GM19239 (cell line): ENCODE results near the gene ZNF804A.

Source experiments
- DNase-seq: peaks from one replicate; pipeline ENCODE4 v3.0.0; 2011; ENCODE audit warnings: low spot score; ENCODE audit not compliant: insufficient read length
- FAIRE-seq: peaks from 2 replicates; lab custom pipeline; 2011; peaks lifted over from hg19 to GRCh38; lab: Jason Lieb, UNC

The ZNF804A gene

GRCh38 chr2:184602734-184603133 is 4.4 kb downstream of the ZNF804A start:
- DNase-seq (no peak), FAIRE-seq (no peak)

DNA sequence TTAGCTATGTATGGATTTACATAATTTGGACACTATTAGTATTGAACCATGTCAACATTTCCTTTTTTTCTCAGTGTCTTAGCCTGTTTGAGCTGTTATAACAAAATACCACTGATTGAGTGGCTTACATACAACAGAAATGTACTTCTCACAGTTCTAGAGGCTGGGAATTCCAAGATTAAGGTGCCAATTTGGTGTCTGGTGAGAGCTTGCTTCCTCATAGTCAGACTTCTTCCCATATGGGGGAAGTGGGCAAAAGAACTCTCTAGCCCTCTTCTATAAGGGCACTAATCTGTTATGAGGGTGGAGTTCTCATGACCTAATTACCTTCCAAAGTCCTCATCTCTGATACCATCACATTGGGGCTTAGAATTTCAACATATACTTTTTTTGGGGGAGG is 12.6 kb downstream of the ZNF804A start:
- FAIRE-seq = no peak

GRCh38 chr2:184611361-184612085 is 13.2 kb downstream of the ZNF804A start:
- FAIRE-seq = peak; percentile 45
- no peak for DNase-seq

More for the DNA sequence above, 12.6 kb downstream of the ZNF804A start:
- DNase-seq = no peak

GRCh38 chr2:184620367-184620766 is 22.0 kb downstream of the ZNF804A start:
- DNase-seq (no peak), FAIRE-seq (no peak)

- DNase-seq = no peak
- no peak for FAIRE-seq
Measured at GRCh38 chr2:184624311-184624710, 26.0 kb downstream of the ZNF804A start.

GRCh38 chr2:184628051-184628450 is 29.7 kb downstream of the ZNF804A start:
- no peak for FAIRE-seq
- DNase-seq = no peak

DNA sequence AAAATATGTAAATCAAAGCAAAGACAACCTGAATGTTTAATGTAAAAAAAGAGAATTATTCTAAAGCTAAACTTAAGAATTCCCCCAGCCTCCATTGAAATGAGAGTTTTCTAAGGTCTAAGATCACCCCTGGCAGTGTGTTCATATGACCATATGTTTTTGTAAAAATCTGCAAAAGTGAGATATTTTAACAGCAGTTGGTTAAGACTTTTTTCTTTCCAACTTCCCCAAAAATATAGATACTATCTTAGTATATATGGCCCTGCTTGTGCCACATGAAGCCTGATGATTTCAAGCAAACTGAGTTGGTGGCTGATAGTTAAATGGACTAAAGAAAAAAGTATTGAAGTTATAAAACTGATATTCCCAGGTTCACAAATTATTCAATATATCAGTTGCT is 35.4 kb downstream of the ZNF804A start:
- FAIRE-seq (no peak), DNase-seq (no peak)

GRCh38 chr2:184637781-184638180 is 39.5 kb downstream of the ZNF804A start:
- DNase-seq = no peak
- no peak for FAIRE-seq

DNA sequence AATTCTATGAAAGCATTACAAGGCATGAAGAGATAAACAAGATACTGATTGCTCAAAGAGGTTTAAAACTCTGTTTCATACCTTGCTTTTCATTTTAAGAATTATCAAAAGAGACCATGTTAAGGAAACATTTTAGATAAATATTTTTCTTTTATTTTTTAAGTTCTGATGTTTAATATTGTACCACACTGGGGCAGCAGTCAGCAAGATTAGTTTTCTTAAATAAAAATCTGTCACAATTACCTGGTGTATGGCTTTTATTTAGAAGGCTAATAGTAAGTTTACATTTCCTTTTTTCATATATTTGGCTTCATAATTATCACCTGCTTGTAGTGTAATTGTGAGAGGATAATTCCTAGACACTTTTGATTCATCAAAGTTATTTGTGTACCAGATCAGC is 46.4 kb downstream of the ZNF804A start:
- FAIRE-seq (no peak), DNase-seq (no peak)

DNA sequence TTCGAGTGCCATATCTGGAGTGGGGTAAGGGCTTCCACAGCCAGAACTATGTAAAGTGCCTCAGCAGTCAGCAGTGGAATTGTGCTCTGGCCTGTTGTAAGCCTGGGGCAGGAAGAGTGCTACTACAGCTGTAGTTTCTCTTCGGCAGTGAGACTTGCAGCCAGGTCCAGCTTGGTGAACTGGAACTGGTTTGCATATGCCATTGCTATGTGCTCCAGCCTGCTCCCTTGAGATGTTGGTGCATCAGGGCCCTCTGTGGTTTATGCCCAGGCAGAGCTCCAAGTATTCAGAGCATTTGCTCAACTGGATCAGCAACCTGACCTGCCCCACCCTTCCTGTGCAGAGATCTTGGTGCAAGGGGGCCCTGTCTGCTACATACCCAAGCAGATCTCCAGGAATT is 47.8 kb downstream of the ZNF804A start:
- no peak for FAIRE-seq
- no peak for DNase-seq

- DNase-seq = no peak
- FAIRE-seq = no peak
Measured at GRCh38 chr2:184646593-184646992, 48.3 kb downstream of the ZNF804A start.

DNA sequence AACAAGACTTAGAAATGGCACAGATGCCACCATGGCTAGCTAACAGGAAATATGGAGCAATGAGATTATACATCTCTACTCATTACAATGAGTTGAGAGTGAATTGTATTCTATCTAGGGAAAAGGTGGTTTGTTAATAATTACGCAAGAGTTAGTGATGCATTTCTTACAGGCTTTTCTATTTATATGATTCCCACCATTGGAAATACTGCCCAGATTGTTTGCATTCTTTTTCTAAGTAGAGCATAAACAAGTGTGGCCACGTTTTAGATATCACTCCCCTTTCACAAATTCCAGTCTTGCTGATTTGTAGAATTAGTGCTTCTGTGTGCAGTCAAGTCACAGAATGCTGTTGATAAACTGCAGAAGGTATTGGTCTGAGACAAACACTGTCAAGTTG is 56.6 kb downstream of the ZNF804A start:
- DNase-seq (no peak), FAIRE-seq (no peak)

DNA sequence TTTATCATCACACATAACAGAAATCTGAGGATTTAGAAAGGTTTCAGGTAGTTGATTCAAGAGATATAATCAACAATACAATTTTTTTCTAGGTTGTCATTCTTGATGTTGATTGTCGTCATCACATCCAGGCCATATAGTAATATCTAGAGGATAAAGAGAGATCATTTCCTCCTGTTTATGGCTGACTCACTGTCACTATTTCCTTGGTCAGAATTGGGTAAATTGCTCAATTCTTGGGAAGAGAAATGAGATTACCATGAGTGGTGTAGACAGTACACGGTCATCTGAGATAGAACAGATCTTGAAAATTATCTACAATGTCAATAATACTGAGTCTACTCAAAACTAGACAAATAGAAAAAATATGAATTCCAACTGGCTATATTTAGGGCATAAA is 78.8 kb downstream of the ZNF804A start:
- no peak for DNase-seq

DNA sequence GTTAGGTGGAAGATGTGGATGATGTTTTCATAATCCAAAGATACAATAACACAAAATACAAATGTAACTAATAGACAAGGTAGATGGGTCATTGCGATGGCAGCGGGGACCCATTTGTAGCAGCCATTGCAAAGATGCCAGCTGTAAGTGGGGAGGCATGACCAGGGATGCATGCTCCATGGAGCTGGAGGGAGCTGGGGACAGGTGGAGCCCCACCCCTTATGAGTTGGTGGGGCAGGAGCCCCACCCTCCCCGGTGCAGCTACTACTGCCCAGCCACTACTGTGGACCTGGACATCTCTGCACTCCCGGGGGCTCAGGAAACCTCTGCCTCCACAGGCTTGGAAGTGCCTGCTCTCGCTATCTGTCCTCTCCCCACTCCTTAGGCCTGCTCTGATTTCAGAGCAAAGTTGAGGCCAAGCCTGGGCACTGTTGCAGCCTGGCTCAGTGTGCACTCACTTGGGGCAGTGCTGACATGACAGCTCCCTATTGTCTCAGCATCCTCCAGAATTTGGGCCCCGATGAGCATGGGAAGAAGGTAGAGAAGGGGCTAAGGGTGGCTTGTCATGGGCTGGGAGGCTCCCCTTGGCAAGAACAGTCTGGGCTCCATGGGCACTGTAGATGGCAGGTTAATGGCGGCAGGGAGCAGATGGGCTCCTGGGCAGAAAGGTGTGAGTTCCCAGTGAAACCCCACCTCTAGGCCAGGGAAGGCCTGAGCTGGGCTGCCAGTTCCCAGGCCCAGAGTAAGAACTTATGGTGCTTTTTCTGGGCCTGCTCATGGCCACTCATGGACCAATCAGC is 81.1 kb downstream of the ZNF804A start:
- no peak for DNase-seq
- no peak for FAIRE-seq

More for the DNA sequence above, 78.8 kb downstream of the ZNF804A start:
- FAIRE-seq = no peak

DNA sequence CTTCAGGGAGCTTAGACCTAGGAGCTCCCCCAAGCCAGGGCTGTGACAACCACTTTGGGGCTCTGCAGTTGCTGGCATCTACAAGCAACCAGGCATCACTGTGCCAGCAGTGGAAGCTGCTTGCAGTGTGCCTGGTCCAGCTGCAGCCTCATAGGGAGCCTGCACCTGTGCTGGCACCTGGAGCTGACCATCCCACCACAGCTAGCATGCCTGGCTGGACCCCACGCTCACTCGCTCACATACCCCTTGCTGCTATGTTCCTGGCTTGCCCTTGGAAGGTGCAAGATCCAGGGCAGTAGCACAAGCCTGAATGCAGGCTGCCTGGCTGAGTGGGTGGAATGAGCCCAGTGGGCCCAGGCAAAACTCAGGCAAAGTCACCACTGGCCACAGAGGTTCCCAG is 82.5 kb downstream of the ZNF804A start:
- no peak for DNase-seq
- no peak for FAIRE-seq

GRCh38 chr2:184681642-184682321 is 83.5 kb downstream of the ZNF804A start:
- no peak for DNase-seq
- FAIRE-seq = no peak

DNA sequence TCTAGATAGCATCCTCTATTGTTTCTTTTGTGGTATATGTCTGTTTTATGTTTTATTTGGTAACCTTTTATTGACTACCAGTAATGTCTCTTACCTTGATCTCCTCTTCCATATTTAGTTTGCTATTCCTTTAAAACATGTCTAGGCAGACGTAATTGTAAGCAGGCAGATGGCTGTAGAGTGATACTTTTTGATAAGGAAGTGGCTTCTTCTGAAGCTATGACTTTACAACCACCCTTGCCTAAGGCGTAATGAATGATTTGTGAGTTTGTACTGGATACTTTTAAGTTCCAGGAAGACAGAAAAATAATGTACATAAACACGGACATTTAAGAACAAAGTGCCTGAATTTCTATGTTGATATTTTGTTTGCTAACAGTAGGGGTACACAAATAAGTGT is 85.6 kb downstream of the ZNF804A start:
- FAIRE-seq (no peak), DNase-seq (no peak)

GRCh38 chr2:184685999-184686841 is 87.9 kb downstream of the ZNF804A start:
- DNase-seq (no peak), FAIRE-seq (no peak)

GRCh38 chr2:184689638-184690037 is 91.3 kb downstream of the ZNF804A start:
- FAIRE-seq (no peak), DNase-seq (no peak)

GRCh38 chr2:184692141-184692734 is 93.9 kb downstream of the ZNF804A start:
- FAIRE-seq (peak; percentile 52), DNase-seq (no peak)
